ENCODE data around the gene RAB44. TPM values are rescaled to one million over a fixed set of nuclear protein-coding genes. Genes with fewer than 3 reads are reported as not detected.
A peak's percentile ranks its signal among the peaks of the same experiment; 100 is the strongest.

RAB44 gene
- total and polyA plus RNA-seq, 2 of the 4 experiments (the other 2 are of a cell fraction), result 0.03 TPM; not detected in 1

- no peak overlapping the region for H3K27ac ChIP-seq (ENCODE audit: insufficient read depth, low read length)
- H2BK20ac ChIP-seq (ENCODE audit: low read depth, low read length), result no peak overlapping the region
- H2AK9ac ChIP-seq (replicated peaks; ENCODE audit: low read depth, low read length, poor library complexity), result peak overlapping the region; percentile 76
- POLR2A ChIA-PET (ENCODE audit: unreplicated experiment), result no interaction called here
- TF ChIP-seq MXI1 (IDR thresholded peaks at IDR 0.05; ENCODE audit: borderline replicate concordance, low read depth, low read length) (no peak), RFX5 (IDR thresholded peaks at IDR 0.05; ENCODE audit: low read depth, low read length) (no peak), RCOR1 (IDR thresholded peaks at IDR 0.05; ENCODE audit: insufficient replicate concordance, low read length) (no peak), FOS (IDR thresholded peaks at IDR 0.05; ENCODE audit: low read depth, low read length) (no peak), SMC3 (IDR thresholded peaks at IDR 0.05; ENCODE audit: low read depth, low read length) (no peak), CEBPB (IDR thresholded peaks at IDR 0.05; ENCODE audit: low read depth, low read length) (no peak), CHD1 (IDR thresholded peaks at IDR 0.05; ENCODE audit: low read depth, low read length) (no peak), RAD21 (IDR thresholded peaks at IDR 0.05; ENCODE audit: low read length) (no peak)
- H3K18ac ChIP-seq (ENCODE audit: low read depth, low read length), result no peak overlapping the region
- H3K9ac ChIP-seq (ENCODE audit: low read depth, low read length), result no peak overlapping the region
- dilution Hi-C loops (cut with HindIII; ENCODE audit: low sequenced_read_pairs, unreplicated experiment), result no loop called here
- no peak overlapping the region for H4K91ac ChIP-seq (ENCODE audit: insufficient read depth, low read depth, low read length)
- no peak overlapping the region for H3K4me3 ChIP-seq (ENCODE audit: insufficient read depth, low read depth, low read length)
- peak overlapping the region; percentile 58 for H2AFZ ChIP-seq (replicated peaks; ENCODE audit: low read length, poor library complexity)
- intact Hi-C loops (cut with micrococcal nuclease), result no loop called here
- H3K23ac ChIP-seq (ENCODE audit: low read depth, low read length), result no peak overlapping the region
- no peak overlapping the region for H4K8ac ChIP-seq (ENCODE audit: low read depth in 2 of 2, low read length in 2 of 2)
- peaks cover 21% of the 10 kb centered on the region for H3K9me3 ChIP-seq (ENCODE audit: control insufficient read depth, insufficient read depth, low read length)
- no peak overlapping the region for H2BK5ac ChIP-seq (ENCODE audit: low read depth, low read length, poor library complexity, severe bottlenecking)
- no peak overlapping the region; the same call in 1 of the 2 replicates for H3K14ac ChIP-seq (replicated peaks; ENCODE audit: low read depth, low read length)
- H3K4ac ChIP-seq (ENCODE audit: low read depth, low read length), result no peak overlapping the region
- H3K79me1 ChIP-seq (ENCODE audit: low read depth in 1 of 2, low read length in 2 of 2), result no peaks in the 10 kb centered on the region
- no peaks in the 10 kb centered on the region; the same call in 1 of the 2 replicates for H3K4me1 ChIP-seq (ENCODE audit: control insufficient read depth, insufficient read depth, low read length)
- no peaks in the 10 kb centered on the region for H3K36me3 ChIP-seq (ENCODE audit: control insufficient read depth, insufficient read depth, low read length)
- H3K56ac ChIP-seq (ENCODE audit: extremely low read depth, insufficient read depth, low read length), result no peak overlapping the region
- 94% methylated on average over 4 of the region's 6 CpGs; no CpG with 5 or more reads in 1 of the 2 experiments for WGBS, 2 experiments (ENCODE audit: extremely low coverage in 2 of 2, insufficient read length in 1 of 2)
- ATAC-seq (ENCODE audit: low read depth) (peak; percentile 51), DNase-seq (peak; percentile 16)
- no TSS peak for BruUV-seq (replicated peaks)
- H4K5ac ChIP-seq (ENCODE audit: low read depth, low read length), result no peak overlapping the region
- peaks cover 8% of the 10 kb centered on the region; the same call in 1 of the 2 replicates for H3K27me3 ChIP-seq (ENCODE audit: control insufficient read depth, insufficient read depth, low read length)
- H2AK5ac ChIP-seq (ENCODE audit: low read depth, low read length), result no peak overlapping the region
- H4K20me1 ChIP-seq (ENCODE audit: insufficient read depth, low read length), result no peaks in the 10 kb centered on the region
- CTCF ChIA-PET, result interaction anchor here (1.2 kb wide), 1 partner anchor 137 kb away, joined by 4 read pairs; no protein-coding TSS in a partner anchor
- no peak overlapping the region for H3K4me2 ChIP-seq (ENCODE audit: low read depth, low read length)
- H3K9me1 ChIP-seq (ENCODE audit: insufficient read depth, low read length), result 0 out of 2 replicates have a peak, but pooled peaks cover 4% of the 10 kb centered on the region
- H2BK120ac ChIP-seq (ENCODE audit: low read depth, low read length), result no peak overlapping the region
- in situ Hi-C loops (cut with MboI; ENCODE audit: low sequenced_read_pairs), result loop anchor here (5.0 kb wide), 1 partner anchor 50 kb away; no protein-coding TSS in a partner anchor
- H2BK15ac ChIP-seq (ENCODE audit: low read depth, low read length), result no peak overlapping the region
Measured at GRCh38 chr6:36752187-36752885, 54.7 kb downstream of the RAB44 start.

Measured in IMR-90 (cell line).